Fibroblast of skin of left quadriceps (primary cell): ENCODE data around the gene SMARCC1.
"Not testable (repeated sequence)": the region's sequence is repeated elsewhere in the genome, so short reads cannot be mapped to it uniquely, and the experiment has no call there.

ENCODE experiments used
- DNase-seq, 2 experiments: peaks; one replicate each; pipeline ENCODE4 v3.0.0-alpha.2; 2013; ENCODE audit warnings: low read depth in 2 of 2

Gene SMARCC1

GRCh38 chr3:47772047-47772446 lies 9.6 kb downstream of the SMARCC1 start:
- no peak for DNase-seq

GRCh38 chr3:47766186-47766585 lies 15.5 kb downstream of the SMARCC1 start:
- DNase-seq: no peak

GRCh38 chr3:47762233-47762632 lies 19.5 kb downstream of the SMARCC1 start:
- no peak for DNase-seq

GRCh38 chr3:47761046-47761445 lies 20.6 kb downstream of the SMARCC1 start:
- DNase-seq: no peak

GRCh38 chr3:47760207-47760606 lies 21.5 kb downstream of the SMARCC1 start:
- not testable (repeated sequence) for DNase-seq

GRCh38 chr3:47758261-47759025 lies 23.2 kb downstream of the SMARCC1 start:
- no peak for DNase-seq

- no peak for DNase-seq
Observed at GRCh38 chr3:47752716-47753115, 29.0 kb downstream of the SMARCC1 start.

- not testable (repeated sequence) for DNase-seq
Observed at GRCh38 chr3:47750811-47751354, 30.8 kb downstream of the SMARCC1 start.

- DNase-seq: no peak
Observed at GRCh38 chr3:47747558-47747957, 34.1 kb downstream of the SMARCC1 start.

- DNase-seq: no peak
Observed at GRCh38 chr3:47746264-47746663, 35.4 kb downstream of the SMARCC1 start.

GRCh38 chr3:47743855-47744254 lies 37.8 kb downstream of the SMARCC1 start:
- DNase-seq: no peak

GRCh38 chr3:47743352-47743751 lies 38.3 kb downstream of the SMARCC1 start:
- DNase-seq: not testable (repeated sequence)

- no peak for DNase-seq
Observed at GRCh38 chr3:47741925-47742324, 39.8 kb downstream of the SMARCC1 start.

- DNase-seq: no peak
Observed at GRCh38 chr3:47732143-47732542, 49.5 kb downstream of the SMARCC1 start.

GRCh38 chr3:47731061-47731460 lies 50.6 kb downstream of the SMARCC1 start:
- no peak for DNase-seq

GRCh38 chr3:47722859-47723258 lies 58.8 kb downstream of the SMARCC1 start:
- no peak for DNase-seq

- DNase-seq: not testable (repeated sequence)
Observed at GRCh38 chr3:47717448-47717847, 64.2 kb downstream of the SMARCC1 start.

- DNase-seq: no peak
Observed at GRCh38 chr3:47716656-47717055, 65.0 kb downstream of the SMARCC1 start.

GRCh38 chr3:47715928-47716327 lies 65.8 kb downstream of the SMARCC1 start:
- DNase-seq: peak in 1 of 2 experiments; percentile 1

GRCh38 chr3:47714606-47715005 lies 67.1 kb downstream of the SMARCC1 start:
- DNase-seq: no peak

- DNase-seq: no peak
Observed at GRCh38 chr3:47713655-47714054, 68.0 kb downstream of the SMARCC1 start.

GRCh38 chr3:47712398-47712797 lies 69.3 kb downstream of the SMARCC1 start:
- DNase-seq: no peak

- no peak for DNase-seq
Observed at GRCh38 chr3:47711596-47711995, 70.1 kb downstream of the SMARCC1 start.

- DNase-seq: no peak
Observed at GRCh38 chr3:47705391-47705790, 76.3 kb downstream of the SMARCC1 start.
